ACHN (cell line): ENCODE measurements around the gene C11orf24.

Source experiments
- DNase-seq: peaks from one replicate; pipeline ENCODE4 v3.0.0-alpha.2; 2015
- in situ Hi-C: cut with HindIII; loops from 2 replicates; pipeline ENCODE4 v1.10.0; 2017; ENCODE audit warnings: low sequenced_read_pairs, low pct_ligation_motif_present, low pct_unique_long_range_greater_than_20kb

Gene C11orf24

DNA sequence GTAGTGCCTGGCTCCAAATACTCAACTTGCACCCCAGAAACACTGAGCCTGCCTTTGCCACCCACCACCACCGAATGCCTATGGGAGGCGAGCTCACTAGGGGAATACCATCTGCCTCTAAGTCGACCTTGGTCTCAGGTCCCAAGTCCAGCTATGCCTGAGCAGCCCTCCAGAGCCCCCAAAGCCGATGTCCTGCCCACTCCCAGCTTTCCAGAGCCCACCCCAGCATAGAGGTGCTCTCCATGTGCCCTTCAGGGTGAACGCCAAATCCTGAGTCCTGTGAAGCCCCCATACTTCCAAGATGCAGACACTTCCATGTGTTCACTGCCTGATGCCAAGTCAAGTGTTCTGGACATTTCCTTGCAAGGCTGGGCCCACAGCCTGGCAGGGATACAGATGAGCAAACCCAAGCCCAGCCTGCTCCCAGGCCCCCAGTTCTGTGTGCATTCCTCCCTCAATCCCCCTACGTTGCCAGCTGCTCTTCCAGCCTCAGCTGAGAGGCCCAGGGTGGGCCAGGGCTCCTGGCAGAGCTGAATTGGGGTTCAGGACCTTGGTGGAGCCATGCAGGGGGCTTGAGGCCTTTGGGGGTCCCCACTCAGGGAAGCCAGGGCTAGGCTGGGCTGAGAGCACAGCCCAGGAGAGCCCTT is 56.1 kb downstream of the C11orf24 start:
- DNase-seq = no peak
- in situ Hi-C loops = no loop called here

DNA sequence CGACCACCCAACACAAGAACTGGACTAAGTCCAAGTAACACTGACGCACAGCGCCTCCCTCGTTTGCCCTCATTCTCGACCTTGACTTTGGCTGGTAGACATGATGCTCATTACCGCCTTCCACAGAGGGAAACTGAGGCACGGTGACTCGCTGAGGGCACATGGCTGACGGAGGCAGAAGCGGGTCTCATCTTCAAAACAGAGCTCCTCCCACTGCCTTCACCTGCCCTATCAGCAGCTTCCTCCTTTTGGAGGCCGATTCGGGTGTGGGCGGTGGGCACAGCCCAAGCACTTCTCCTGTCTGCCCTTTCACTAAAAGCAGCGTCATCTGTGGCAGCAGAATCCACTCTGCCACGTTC is 56.7 kb downstream of the C11orf24 start:
- DNase-seq = no peak
- in situ Hi-C loops = no loop called here

DNA sequence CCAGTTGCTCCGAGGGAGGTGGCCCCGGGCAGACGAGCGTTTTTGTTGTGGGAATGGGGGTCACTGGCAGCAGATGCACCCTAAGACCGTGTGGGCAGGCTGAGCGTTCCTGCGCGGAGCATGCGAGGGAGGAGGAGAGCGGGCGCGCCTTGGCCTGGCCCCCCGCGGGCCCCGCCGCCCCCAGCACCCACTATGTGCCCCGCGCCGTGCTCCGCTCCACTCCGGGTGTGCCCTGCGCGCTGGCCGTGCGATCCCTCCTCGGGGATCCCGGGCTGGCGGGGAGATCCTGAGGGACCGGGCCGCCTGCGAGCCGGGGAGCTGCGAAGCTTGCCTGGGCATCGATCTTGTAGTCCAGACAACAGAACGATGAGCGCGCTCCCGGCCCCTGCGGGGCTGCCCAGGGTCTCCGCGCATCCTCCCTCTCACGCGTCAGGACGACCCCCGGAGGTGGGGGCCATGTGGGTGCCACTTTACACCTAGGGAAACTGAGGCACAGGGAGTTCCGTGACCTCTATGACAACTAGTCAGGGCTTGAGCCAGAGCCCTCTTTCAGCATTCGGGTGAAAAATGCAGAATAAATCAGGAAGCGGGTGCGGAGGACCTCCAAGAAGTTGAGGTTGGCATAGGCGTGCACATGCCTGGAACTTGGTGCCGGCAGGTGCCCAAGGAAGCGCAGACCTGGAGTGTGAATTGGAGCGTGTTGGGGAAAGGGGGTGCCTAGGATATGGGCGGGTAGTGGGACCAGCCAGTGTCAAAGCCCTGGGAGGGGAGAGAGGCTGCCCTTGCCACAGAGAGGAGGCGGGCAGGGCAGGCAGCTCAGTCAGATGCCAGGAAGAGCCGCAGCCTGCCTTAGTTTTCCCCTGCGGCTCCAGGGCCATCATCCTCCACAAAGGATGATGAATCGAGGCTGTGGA is 57.3 kb downstream of the C11orf24 start:
- no peak for DNase-seq
- in situ Hi-C loops = no loop called here

DNA sequence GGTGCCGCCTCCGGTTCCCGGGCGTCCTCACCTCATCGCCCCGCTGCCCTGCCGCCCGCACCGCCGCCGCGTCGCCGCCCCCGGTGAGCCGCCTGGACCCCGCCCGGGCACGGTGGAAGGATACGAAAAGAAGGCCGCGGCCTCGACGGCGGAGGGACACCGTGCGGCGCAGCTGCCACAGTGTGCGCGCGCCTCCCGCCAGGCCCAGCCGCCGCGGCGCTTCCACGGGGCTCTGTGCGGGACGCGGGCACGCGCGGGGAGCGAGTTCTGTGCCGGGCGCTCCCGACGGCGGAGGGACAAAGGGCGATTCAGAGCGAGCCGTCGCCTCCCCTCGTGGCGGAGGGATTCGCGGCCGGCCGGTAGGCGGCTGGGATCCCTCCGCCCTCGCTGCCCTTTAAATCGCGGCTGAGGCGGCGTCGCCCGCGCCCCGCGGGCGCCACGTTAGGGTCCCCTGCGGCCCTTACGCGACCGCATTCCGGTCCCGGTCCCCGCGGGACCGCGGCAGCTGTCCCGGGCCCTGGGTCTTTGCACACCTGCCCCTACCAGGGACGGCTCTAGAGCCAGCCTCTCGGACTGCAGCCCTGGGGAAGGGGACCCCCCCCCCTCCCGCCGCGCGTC is 58.1 kb downstream of the C11orf24 start:
- peak; percentile 91 for DNase-seq
- in situ Hi-C loops = no loop called here

DNA sequence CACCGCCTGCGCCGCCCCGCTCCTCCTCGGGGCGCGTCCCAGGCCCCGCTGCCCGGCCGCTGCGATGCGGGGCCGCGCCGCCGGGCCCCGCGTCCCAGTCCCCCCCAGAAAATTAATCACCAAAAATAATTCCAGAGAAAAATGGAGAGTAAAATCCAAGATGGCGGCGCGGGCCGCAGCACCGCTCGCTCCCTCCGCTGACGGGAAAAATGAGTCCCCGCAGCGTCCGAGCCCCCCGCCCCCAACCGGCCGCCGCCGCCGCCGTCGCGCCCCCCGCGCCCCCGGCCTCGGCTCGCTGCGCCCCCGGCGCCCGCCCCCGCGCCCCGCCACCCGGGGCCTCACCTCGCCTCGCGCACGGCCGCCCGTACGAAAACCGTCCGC is 58.6 kb downstream of the C11orf24 start, which contains the start of gene KMT5B:
KMT5B (minus strand) TSS at position 162 of the 381 bp plus-strand sequence. CDS start 23,220 bp downstream, outside the sequence.
- in situ Hi-C loops = no loop called here
- no peak for DNase-seq

DNA sequence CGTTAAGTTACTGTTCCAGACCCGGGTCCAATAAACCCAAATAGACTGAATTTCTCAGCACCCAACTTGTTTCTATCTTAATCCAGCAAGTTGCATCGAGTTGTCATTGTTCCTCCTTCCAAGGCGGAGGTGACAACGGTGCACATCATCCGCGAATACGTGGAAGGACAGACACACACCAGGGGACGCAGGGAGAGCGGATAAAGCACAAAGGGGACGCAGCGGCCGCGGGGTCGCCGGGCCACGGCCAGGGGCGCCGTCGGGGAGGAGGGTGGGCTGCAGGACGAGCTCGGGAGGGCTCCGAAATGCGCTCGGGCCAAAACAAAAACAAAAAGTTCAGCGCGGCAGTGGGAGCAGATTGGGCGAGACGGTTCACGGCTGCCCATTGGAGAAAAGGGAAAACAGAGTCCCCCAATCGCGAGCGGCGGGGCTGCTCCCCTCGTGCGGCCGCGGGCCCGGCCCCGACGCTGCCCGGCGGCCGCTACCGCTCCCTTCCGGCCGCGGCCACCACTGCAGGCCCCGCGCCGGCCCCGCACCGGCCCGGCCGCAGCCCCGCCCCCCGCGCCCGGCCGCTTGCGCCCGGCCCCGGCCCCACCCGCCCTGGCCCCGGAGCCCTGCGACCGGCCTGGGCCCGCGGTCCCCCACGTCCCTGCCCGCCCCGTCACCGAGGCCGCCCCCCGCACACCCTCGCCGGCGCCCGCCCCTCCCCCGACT is 59.2 kb downstream of the C11orf24 start:
- in situ Hi-C loops = no loop called here

DNA sequence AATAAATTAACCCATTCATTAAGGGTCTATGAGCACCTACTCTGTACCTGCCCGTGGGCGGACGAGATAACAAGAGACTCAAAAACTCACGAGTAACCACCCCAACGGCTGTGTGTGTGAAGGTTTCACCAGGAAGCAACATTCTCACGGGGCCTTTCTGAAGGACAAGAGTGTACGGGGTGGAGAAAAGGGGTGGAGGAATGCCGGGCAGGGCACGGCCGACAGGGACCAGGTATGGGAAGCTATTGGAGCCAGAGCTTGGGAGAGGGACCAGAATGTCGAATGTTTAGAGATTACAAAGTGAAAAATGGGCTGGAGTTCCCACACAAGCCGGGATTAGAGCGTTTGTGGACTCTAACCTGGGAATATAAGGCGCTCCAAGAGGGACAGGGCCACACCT is 60.2 kb downstream of the C11orf24 start:
- in situ Hi-C loops = no loop called here

More for the DNA sequence above, 59.2 kb downstream of the C11orf24 start:
- DNase-seq = peak; percentile 73

More for the DNA sequence above, 60.2 kb downstream of the C11orf24 start:
- DNase-seq = no peak
